ENCODE measurements around the gene TMEM267.

DNA sequence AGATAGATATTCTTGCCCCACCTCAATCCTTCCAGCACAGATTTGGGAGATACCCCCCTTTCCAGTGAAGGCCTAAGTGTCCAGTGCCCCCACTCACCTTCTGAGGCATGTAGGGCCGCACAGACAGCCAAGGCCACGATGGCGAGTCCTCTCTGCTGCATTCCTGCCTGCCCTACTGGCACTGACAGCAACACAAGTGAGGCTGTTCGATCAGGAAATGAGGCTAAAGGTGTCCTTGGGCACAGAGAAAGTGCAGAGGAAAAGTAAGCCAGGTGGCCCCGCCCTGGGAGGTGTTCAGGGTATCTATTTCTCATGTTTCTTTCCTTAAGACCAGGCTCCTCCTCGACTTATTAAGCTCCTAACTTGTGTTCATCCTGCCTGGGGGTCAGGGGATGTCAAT lies 71.5 kb downstream of the TMEM267 start, which contains the start of gene CCL28:
- TF ChIP-seq, protein P1, sequence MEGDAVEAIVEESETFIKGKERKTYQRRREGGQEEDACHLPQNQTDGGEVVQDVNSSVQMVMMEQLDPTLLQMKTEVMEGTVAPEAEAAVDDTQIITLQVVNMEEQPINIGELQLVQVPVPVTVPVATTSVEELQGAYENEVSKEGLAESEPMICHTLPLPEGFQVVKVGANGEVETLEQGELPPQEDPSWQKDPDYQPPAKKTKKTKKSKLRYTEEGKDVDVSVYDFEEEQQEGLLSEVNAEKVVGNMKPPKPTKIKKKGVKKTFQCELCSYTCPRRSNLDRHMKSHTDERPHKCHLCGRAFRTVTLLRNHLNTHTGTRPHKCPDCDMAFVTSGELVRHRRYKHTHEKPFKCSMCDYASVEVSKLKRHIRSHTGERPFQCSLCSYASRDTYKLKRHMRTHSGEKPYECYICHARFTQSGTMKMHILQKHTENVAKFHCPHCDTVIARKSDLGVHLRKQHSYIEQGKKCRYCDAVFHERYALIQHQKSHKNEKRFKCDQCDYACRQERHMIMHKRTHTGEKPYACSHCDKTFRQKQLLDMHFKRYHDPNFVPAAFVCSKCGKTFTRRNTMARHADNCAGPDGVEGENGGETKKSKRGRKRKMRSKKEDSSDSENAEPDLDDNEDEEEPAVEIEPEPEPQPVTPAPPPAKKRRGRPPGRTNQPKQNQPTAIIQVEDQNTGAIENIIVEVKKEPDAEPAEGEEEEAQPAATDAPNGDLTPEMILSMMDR (IDR thresholded peaks at IDR 0.05) = no peak
- peak in 1 of 3 donors; percentile 28 for TF ChIP-seq POLR2A (IDR thresholded peaks at IDR 0.05)
